Right hindlimb (tissue), 1 donor: Measurements from ENCODE around the gene NDFIP1.

Experiments used
- DNase-seq: peaks from one replicate; pipeline ENCODE4 v3.0.0-alpha.2; 2018

The NDFIP1 gene, protein sequence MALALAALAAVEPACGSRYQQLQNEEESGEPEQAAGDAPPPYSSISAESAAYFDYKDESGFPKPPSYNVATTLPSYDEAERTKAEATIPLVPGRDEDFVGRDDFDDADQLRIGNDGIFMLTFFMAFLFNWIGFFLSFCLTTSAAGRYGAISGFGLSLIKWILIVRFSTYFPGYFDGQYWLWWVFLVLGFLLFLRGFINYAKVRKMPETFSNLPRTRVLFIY

GRCh38 chr5:142108432-142109330 is at the start of gene NDFIP1:
TSS of gene NDFIP1 (plus strand) at chr5:142108779. CDS start at chr5:142108975, 196 bp downstream.
- DNase-seq = peak; percentile 89

DNA sequence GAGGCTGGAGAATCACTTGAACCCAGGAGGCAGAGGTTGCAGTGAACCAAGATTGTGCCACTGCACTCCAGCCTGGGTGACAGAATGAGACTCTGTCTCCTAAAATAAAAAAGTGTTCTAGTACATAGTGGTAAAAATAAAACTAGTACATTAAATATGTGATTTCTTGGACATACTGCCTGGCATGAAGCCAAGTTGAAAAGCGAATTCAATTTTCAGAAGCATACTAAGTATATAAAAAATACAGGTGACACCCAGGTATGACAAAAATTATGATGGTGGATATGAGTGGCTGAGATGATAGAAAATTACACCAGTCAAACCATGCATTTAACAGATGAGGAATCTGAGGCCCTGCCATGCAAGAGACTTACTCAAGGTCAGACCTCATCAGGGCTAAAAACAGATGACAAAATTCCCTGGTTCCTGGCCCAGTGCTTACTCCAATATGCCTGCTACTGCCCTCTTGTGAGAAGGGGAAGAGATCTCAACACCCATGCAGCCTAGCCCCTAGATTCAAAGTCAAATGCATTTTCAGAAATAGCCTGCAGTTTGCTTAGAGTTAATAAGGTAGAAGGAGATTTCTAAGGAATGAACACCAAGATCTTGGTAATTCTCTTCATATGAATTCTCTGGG is 49.2 kb upstream of the NDFIP1 start:
- no peak for DNase-seq

GRCh38 chr5:142063376-142063775 is 45.2 kb upstream of the NDFIP1 start:
- DNase-seq = no peak

DNA sequence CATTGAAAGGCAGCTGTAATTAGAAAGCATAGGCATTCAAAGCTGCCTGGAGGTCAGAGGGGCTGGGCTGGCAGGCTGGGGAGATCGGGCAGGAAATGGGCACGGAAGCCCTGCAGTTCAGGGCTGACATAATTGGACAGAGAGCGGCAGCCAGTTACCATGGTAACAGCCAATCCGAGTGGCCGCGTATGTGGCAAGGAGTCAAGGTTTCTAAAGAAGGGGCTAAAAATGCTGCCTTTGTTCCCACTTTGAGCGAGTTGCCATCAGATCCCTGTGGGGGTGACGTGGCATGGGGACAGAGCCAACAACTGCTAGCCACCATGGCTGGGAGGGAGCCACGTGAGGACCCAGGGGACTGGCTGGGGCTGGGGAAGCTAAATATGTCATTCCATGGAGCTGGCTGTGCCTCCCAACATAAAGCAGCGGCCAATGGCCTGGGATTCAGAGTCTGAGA is 44.7 kb upstream of the NDFIP1 start:
- DNase-seq = peak; percentile 91

DNA sequence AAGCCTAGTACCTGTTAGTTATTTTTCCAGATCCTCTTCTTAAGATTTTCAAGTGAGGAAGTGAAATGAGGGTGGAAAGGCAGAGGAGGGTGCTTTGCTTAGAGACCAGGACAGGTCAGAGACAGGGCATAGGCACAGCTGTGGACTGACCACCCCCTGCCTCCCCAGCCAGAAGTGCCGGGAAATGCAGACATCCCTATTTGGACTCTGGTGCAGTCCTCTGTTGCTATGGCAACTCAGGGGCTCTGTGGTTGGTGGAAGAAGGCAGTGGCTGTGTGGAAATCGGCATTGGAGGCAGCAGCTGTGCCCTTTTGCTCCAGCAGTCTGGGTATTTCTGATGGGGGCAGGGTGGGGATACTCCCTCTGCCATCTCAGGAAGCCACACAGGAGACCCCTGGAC is 43.3 kb upstream of the NDFIP1 start:
- peak; percentile 78 for DNase-seq

GRCh38 chr5:142069606-142070399 is 38.8 kb upstream of the NDFIP1 start:
- DNase-seq = no peak

DNA sequence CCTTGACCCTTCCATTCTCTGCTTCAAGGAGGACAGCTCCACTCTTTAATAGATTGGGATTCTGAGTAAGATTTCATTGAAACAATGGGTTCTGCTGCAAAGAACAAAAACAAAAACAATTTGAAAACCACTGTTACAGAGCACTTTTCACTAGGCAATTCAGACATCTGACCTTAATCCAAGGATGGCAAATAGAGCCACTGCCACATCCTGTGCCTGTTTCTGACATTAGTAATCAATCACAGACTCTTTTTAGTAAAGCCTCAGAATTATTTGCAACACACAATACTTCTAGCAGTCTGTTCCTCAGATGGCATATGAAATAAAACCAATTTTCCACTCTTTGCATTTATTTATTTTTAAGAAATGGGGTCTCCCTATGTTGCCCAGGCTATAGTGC is 37.8 kb upstream of the NDFIP1 start:
- no peak for DNase-seq

DNA sequence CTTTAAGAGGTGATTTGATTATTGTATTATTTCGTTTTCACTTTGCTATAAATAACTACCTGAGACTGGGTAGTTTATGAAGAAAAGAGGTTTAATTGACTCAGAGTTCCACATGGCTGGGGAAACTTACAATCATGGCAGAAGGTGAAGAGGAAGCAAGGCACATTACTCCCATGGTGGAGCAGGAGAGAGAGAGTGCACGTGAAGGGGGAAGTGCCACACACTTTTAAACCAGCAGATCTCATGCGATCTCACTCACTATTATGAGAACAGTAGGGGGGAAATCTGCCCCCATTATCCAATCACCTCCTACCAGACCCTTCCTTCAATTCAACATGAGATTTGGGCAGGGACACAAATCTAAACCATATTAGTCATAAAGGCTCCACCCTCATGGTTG is 36.1 kb upstream of the NDFIP1 start:
- DNase-seq = no peak

DNA sequence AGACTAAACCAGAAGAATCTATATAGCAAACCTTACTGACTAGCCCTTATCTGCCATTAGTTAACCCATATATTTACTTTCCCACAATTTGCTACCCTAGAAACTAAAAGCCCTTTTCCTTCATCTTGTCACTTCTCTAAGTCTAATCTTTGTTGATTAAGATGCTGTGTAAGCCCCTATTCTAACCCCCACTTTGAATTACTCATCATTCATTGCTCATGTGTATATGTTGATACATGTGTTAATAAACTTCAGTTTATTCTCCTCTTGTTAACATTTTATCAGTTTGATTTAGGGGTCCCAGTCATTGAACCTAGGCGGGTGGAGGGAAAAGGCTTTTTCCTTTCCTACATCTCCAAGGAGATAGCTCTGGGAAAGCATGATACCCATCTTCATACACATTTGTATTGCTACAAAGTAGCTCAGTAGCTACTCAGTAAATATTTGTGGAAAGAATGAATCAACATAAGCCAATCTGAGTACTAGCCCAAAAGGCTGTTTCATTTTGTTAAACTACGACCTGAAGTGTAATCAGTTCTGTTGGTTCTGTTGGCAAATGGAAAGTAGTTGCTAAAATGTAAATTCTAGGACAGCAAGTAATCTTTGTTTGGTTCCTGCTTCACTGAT is 35.1 kb upstream of the NDFIP1 start:
- DNase-seq = no peak

DNA sequence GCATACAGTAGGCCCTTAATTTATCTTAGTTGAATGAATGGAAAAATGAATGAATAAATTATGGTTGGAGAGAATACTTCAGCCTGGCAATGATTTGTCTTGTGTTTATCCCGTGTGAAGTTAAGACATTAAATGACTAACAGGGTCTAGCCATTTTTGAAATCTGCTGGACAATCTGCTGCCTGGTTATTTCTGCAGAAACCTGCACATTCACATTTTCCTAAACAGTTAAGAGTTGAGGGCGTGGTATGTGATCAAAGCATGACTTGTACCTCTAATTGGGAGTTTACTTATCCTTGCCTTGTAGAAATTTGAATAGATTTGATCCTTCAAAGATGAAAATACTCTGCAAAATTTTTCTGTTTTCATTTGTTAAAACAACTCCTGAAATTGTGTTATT is 34.6 kb upstream of the NDFIP1 start:
- no peak for DNase-seq

DNA sequence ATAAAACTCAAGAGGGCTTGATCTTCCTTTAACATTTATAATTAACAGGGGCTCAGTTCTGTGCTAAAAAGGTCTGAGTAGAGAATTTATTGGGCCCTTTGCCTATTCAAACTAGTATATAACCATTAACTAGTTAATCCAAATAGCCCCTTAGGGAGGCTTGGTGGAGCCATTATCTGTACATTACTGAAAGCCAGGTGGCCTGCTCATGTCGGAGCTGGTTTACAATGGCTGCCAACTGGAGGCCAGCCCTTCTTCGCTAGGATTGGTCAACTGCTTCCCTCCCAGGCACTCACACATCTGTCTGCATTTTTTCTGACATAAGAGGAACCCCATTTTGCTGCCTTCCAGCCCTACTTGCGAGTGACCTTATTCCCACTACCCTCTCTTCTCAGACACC is 30.4 kb upstream of the NDFIP1 start:
- no peak for DNase-seq

- no peak for DNase-seq
These were observed 29.9 kb upstream of the NDFIP1 start for GRCh38 chr5:142078706-142079105.

GRCh38 chr5:142079306-142079721 is 29.3 kb upstream of the NDFIP1 start:
- no peak for DNase-seq

DNA sequence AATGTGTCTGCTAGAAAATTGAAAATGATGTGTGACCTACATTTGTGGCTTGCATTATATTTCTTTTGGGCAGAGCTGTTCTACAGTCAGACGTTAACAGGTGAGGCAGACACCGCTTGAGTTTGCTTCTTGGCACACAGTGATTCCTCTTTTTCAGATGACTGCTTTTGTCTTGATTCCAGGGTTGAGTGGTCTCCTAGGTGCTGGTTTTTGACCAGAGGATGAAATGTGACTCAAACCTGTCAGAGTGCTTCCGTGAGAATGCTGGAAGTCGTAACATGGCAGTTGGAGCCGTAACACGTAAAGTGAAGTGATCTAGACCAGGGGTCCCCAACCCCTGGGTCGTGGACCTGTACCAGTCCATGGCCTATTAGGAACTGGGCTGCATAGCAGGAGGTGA is 28.3 kb upstream of the NDFIP1 start:
- DNase-seq = no peak

DNA sequence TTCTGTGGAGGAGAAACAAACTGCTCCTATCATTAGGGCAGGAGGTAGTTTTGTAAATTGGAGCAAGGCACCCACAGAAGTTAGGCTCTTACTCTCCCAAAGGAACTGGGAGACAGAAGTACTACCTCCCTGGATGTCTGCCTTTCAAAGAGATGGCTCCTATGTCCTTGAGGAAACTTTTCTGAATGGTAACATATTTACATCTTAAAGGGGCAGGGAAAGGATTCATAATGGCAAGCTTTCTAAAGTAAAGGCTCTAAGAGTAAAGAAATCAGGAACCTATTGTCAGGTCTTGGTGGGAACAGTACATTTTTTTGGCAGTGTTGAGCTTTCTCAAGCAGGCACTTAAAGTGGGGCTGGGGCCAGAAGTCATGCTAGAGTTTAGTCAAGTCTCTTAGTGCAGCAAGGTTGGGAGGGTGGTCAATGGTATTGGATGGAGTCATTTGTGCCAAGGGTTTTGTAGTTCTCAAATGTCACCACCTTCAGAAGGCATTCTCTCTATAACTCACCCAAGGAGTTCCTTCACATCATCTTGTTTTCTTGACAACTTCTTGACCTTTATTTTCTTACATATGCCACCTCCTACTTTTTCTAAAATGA is 26.3 kb upstream of the NDFIP1 start:
- DNase-seq = no peak

- DNase-seq = no peak
These were observed 22.4 kb upstream of the NDFIP1 start for GRCh38 chr5:142086229-142086628.

DNA sequence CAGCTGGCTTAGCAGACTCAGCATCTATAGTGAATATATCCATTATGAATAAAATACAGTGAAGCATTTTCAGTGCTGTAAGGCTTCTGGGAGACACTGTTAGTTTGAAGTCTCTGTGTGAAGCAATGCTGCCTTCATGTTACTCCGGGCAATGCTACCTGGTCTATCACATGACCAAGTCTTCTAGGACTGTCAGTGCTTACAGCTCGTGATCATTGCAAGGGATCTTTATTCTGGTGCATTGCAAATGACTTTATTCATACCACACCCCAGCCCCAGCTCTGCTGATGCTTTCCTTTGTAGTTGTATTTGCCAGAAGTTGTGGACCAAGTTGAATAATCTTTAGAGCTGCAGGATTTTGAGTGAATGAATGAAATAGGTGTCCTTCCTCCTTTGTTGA is 21.9 kb upstream of the NDFIP1 start:
- DNase-seq = no peak

DNA sequence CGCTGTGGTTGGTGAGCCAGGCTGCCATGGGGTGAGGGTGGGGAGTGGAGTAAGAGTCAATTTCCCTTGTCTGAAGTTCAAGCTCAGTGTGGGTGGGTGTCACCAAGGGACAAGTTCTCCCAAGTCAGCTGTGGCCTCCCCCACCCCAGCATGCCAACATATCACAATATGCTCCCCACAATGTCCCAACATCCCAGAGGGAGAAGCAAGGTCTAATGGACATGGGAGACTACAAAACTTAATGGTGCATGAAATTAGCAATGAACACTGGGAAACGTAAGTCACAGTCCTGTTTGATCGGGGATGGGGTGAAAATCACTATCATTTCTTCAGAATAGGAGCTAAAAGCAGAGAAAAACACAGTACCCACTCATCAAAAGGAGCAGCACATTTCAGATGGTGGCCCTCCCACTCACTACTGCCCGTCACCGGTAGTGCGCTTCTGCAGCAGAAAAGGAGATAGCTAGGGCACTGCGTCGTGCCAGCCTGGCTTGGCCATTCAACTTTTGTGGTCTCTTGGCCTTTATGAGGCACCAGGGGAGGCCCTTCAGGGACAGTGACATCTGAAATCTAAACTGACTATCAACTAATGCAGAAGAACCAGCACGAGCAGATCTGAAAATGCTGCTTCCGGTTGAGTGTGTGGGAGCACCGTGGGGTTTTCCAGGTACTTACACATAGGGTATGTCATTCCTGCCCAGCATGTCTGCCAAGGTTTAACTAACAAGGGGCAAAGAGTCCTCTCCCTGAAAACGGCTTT is 20.5 kb upstream of the NDFIP1 start:
- DNase-seq = no peak

DNA sequence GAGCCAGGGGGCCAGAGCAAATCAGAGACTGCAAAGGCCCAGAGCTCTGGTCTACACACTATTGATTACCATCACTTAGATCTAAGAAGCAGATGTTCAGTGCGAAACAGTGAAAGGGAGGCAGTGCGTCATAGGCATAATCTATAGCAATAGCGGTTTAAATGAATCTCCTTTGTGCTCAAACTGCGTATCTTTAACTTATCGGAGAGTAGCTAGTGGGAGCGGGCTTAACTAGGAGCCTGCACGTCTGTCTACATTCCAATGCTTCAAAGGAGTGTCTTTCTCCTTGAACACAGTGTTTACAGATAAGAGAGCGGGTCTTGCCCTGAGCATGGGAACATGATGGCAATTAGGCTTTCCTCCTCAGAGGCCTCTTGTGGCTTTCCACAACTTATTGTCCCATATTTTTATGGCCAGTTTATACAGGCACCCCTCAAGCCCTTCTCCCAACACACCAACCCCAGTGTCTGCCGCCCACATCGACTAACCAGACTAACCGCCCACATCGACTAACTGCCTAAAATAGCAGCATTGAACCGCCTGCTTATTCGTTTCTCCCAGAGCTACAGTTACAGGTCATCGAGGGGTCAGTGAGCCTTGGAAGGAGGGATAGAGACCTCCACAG is 19.6 kb upstream of the NDFIP1 start:
- DNase-seq = peak; percentile 37

- no peak for DNase-seq
These were observed 17.6 kb upstream of the NDFIP1 start for GRCh38 chr5:142091012-142091411.

DNA sequence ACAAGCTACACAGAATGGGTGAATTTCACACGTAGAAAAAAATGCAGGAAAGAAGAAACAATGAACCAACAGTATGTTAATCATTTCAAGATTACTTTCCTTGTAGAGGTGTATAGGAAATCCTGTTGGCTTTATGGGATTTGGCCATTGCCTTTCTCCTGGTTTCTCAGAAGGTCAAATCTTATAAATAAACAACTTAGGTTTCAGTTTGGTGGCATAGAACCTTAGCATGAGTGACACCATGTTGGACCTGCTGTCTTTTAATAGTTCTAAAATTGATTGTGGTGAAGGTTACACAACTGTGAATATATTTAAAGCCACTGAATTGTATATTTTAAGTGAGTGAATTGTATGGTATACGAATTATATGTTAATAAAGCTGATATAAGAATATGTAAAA is 16.7 kb upstream of the NDFIP1 start:
- DNase-seq = no peak
